A549 (cell line): ENCODE results near the gene GPR17. TPM values are rescaled to one million over a fixed set of nuclear protein-coding genes. Genes with fewer than 3 reads are reported as not detected.
A peak's percentile ranks its signal among the peaks of the same experiment; 100 is the strongest.

Experiments
- ATAC-seq, 2 experiments: fragments of 200-7000 bp in 1 of 2; fragments of >200 bp in 1 of 2; cut with Nextera tagmentation in 1 of 2; cut with Tn5 transposase in 1 of 2; 3 replicates each; pipeline versions ENCODE4 v1.8.0 to v1.9.1; 2018 to 2020; ENCODE audit warnings: mild to moderate bottlenecking in 1 of 2, moderate library complexity in 1 of 2
- CTCF ChIA-PET: fragments of 300-600 bp; sonication (Branson Sonifier 250); formaldehyde crosslinking; extraction: SDS; loops from one replicate; lab custom pipeline; 2021; ENCODE audit warnings: antibody characterized with exemption, inconsistent platforms; lab: Yijun Ruan, JAX
- POLR2A ChIA-PET: fragments of 350-600 bp; formaldehyde crosslinking; extraction: SDS; loops from one replicate; lab custom pipeline; 2021; ENCODE audit warnings: antibody characterized with exemption, inconsistent platforms; lab: Yijun Ruan, JAX
- DNase-seq, 2 experiments: peaks; one replicate each; pipeline versions ENCODE4 v3.0.0 to v3.0.0-alpha.2; 2011 to 2016; ENCODE audit warnings: low read depth in 1 of 2, low spot score in 1 of 2
- FAIRE-seq: peaks from 2 replicates; lab custom pipeline; 2011; peaks lifted over from hg19 to GRCh38; lab: Jason Lieb, UNC
- H3K27ac ChIP-seq, 2 experiments: fragments of >200 bp; sonication (Bioruptor Twin); formaldehyde crosslinking; 3 replicates each; pipeline ENCODE4 v1.5.1; 2016 to 2017
- H3K4me1 ChIP-seq: fragments of >200 bp; sonication (Bioruptor Twin); formaldehyde crosslinking; 3 replicates; pipeline ENCODE4 v1.6.1; 2016
- H3K4me2 ChIP-seq: fragments of >200 bp; sonication (Bioruptor Twin); formaldehyde crosslinking; 3 replicates; pipeline ENCODE4 v1.6.1; 2016
- H3K4me3 ChIP-seq: fragments of >200 bp; sonication (Bioruptor Twin); formaldehyde crosslinking; 3 replicates; pipeline ENCODE4 v1.5.1; 2016
- H3K9me3 ChIP-seq: fragments of >200 bp; sonication (Bioruptor Twin); formaldehyde crosslinking; 3 replicates; pipeline ENCODE4 v1.6.1; 2016
- BCL3 ChIP-seq: fragments of >200 bp; sonication (Bioruptor Twin); formaldehyde crosslinking; IDR thresholded peaks from 3 replicates; pipeline ENCODE4 v1.6.1; 2016
- BHLHE40 ChIP-seq: IDR thresholded peaks from 2 replicates; pipeline ENCODE4 v1.6.1; 2012; ENCODE audit warnings: low read depth, low read length, inconsistent platforms
- CBX2 ChIP-seq: fragments of 200-600 bp; sonication (generic); IDR thresholded peaks from 2 replicates; pipeline ENCODE4 v1.6.1; 2016; ENCODE audit warnings: low read depth, mild to moderate bottlenecking, borderline replicate concordance
- CEBPB ChIP-seq, 2 experiments: fragments of >200 bp in 1 of 2; sonication (Bioruptor Twin) in 1 of 2; formaldehyde crosslinking in 1 of 2; IDR thresholded peaks; 2 replicates each; pipeline ENCODE4 v1.6.1; 2012 to 2016
- CHD4 ChIP-seq: fragments of 200-600 bp; sonication (generic); IDR thresholded peaks from 2 replicates; pipeline ENCODE4 v1.6.1; 2016; ENCODE audit warnings: antibody characterized with exemption, mild to moderate bottlenecking, borderline replicate concordance
- EP300 ChIP-seq, 2 experiments: fragments of >200 bp; sonication (Bioruptor Twin); formaldehyde crosslinking; IDR thresholded peaks; 2 replicates in 1 of 2; 3 replicates in 1 of 2; pipeline ENCODE4 v1.6.1; 2016 to 2017
- FOXS1 ChIP-seq: fragments of 250-450 bp; sonication (Bioruptor Pico); IDR thresholded peaks from 2 replicates; pipeline ENCODE4 v1.5.0; 2020; ENCODE audit warnings: mild to moderate bottlenecking, moderate library complexity
- HOXB5 ChIP-seq: fragments of 250-450 bp; sonication (Bioruptor Pico); IDR thresholded peaks from 2 replicates; pipeline ENCODE4 v1.5.0; 2020; ENCODE audit warnings: mild to moderate bottlenecking, moderate library complexity
- JUN ChIP-seq, 2 experiments: fragments of >200 bp; sonication (Bioruptor Twin); formaldehyde crosslinking; IDR thresholded peaks; 2 replicates in 1 of 2; 3 replicates in 1 of 2; pipeline ENCODE4 v1.6.1; 2016 to 2017
- JUNB ChIP-seq: fragments of >200 bp; sonication (Bioruptor Twin); formaldehyde crosslinking; IDR thresholded peaks from 2 replicates; pipeline ENCODE4 v1.6.1; 2016
- MAX ChIP-seq: IDR thresholded peaks from 2 replicates; pipeline ENCODE4 v1.6.1; 2012
- MAZ ChIP-seq: fragments of 150-350 bp; IDR thresholded peaks from 2 replicates; pipeline ENCODE4 v1.6.1; 2014; ENCODE audit warnings: antibody characterized with exemption, low read depth, low read length, borderline replicate concordance
- NFE2L2 ChIP-seq: fragments of 150-350 bp; conservative IDR thresholded peaks from 2 replicates; pipeline ENCODE4 v1.6.1; 2014; ENCODE audit warnings: low read length
- NR3C1 ChIP-seq: fragments of >200 bp; sonication (Bioruptor Twin); formaldehyde crosslinking; IDR thresholded peaks from 3 replicates; pipeline ENCODE4 v1.6.1; 2017
- REST ChIP-seq: fragments of 200-600 bp; sonication (generic); IDR thresholded peaks from 2 replicates; pipeline ENCODE4 v1.6.1; 2016; ENCODE audit warnings: antibody characterized with exemption, mild to moderate bottlenecking, moderate library complexity
- RFX5 ChIP-seq: fragments of 450-650 bp; IDR thresholded peaks from 2 replicates; pipeline ENCODE4 v1.7.1; 2014; ENCODE audit warnings: antibody characterized with exemption, mild to moderate bottlenecking, moderate library complexity
- USF2 ChIP-seq: fragments of 450-650 bp; IDR thresholded peaks from 2 replicates; pipeline ENCODE4 v1.6.1; 2014; ENCODE audit warnings: antibody characterized with exemption
- ZNF302 ChIP-seq: fragments of 250-450 bp; sonication (Bioruptor Pico); IDR thresholded peaks from 2 replicates; pipeline ENCODE4 v1.9.0; 2021; ENCODE audit warnings: inconsistent platforms, mild to moderate bottlenecking, moderate library complexity
- WGBS: methylation state at CpG from one replicate; pipeline ENCODE4 v1.1.6; 2017; ENCODE audit errors: missing lambda C conversion rate; 5-methylcytosine and 5-hydroxymethylcytosine counted together
- polyA plus RNA-seq, 4 experiments: library from polyadenylated mRNA; depleted of rRNA in 3 of 4; stranded (reverse); fragments of >200 nt; fragmentation: RNase III in 1 of 4; extraction: RNeasy Plus Mini Kit Qiagen cat#74134 plus additional on column Dnase treatment in 1 of 4; gene quantifications; 2 replicates in 3 of 4; 3 replicates in 1 of 4; pipeline ENCODE4 v1.2.3, GENCODE V29; 2011 to 2017

Gene GPR17
- polyA plus RNA-seq, 2 of the 4 experiments (the other 2 are of a cell fraction), result not detected

- ATAC-seq (no peak), DNase-seq (no peak), FAIRE-seq (no peak)
- H3K4me2 ChIP-seq, result no peak overlapping the region; the same call in 2 of the 3 replicates
- peaks cover 15% of the 10 kb centered on the region for H3K4me1 ChIP-seq
- no peaks in the 10 kb centered on the region for H3K9me3 ChIP-seq
- no peak for TF ChIP-seq JUNB
- no peak for TF ChIP-seq BHLHE40
- no peak for TF ChIP-seq ZNF302
- no peak for TF ChIP-seq NR3C1
- TF ChIP-seq CHD4, result no peak
- TF ChIP-seq NFE2L2, result no peak
- TF ChIP-seq CEBPB (IDR thresholded peaks at IDR 0.05), result no peak
- no peak for TF ChIP-seq HOXB5 (CRISPR knock-in tag)
- no peak for TF ChIP-seq FOXS1 (CRISPR knock-in tag)
- no peak for TF ChIP-seq RFX5
- no peak for TF ChIP-seq JUN (IDR thresholded peaks at IDR 0.05)
- TF ChIP-seq EP300 (IDR thresholded peaks at IDR 0.05), result no peak
- TF ChIP-seq MAX, result no peak
- no peak for TF ChIP-seq REST
- TF ChIP-seq MAZ, result no peak
- no peak for TF ChIP-seq USF2
- WGBS, result 90% methylated on average over 31 of the region's 33 CpGs
- no peak overlapping the region for H3K4me3 ChIP-seq
- peak overlapping the region in 1 of 2 experiments; percentile 75; a peak in 4 of 6 replicates for H3K27ac ChIP-seq
- ChIA-PET CTCF (interaction anchor here (1.2 to 6.4 kb wide), 2 partner anchors 14 to 46 kb away, joined by 4 to 44 read pairs; no protein-coding TSS in a partner anchor), POLR2A (no interaction called here)
Observed at GRCh38 chr2:127636248-127637235, 9.4 kb upstream of the GPR17 start.

- no peaks in the 10 kb centered on the region for H3K9me3 ChIP-seq
- ChIA-PET POLR2A (no interaction called here), CTCF (interaction anchor here (0.6 to 6.4 kb wide), 4 partner anchors 12 to 127 kb away, joined by 3 to 44 read pairs (median 4); no protein-coding TSS in a partner anchor)
- H3K4me3 ChIP-seq, result no peak overlapping the region
- TF ChIP-seq BCL3, result no peak
- TF ChIP-seq CBX2, result no peak
- H3K4me1 ChIP-seq, result peaks cover 15% of the 10 kb centered on the region
- FAIRE-seq, result no peak
- ATAC-seq, result no peak
- peak overlapping the region; percentile 43 for H3K4me2 ChIP-seq
- no peak for DNase-seq
- WGBS, result 58% methylated on average over 5 of the region's 13 CpGs
- peak overlapping the region; percentile 58 to 75 for H3K27ac ChIP-seq
Observed at GRCh38 chr2:127637236-127637630, 8.7 kb upstream of the GPR17 start.
